G401.6 (cell line): ENCODE measurements around the gene PRKG2.
A peak's percentile ranks its signal among the peaks of the same experiment; 100 is the strongest.

Source experiments
- FAIRE-seq: peaks from 2 replicates; lab custom pipeline; 2012; peaks lifted over from hg19 to GRCh38; lab: Jason Lieb, UNC

Gene PRKG2

GRCh38 chr4:81095389-81095788 lies 119.6 kb downstream of the PRKG2 start:
- no peak for FAIRE-seq

GRCh38 chr4:81093720-81094401 lies 121.2 kb downstream of the PRKG2 start:
- FAIRE-seq, result no peak

GRCh38 chr4:81085979-81086378 lies 129.0 kb downstream of the PRKG2 start:
- no peak for FAIRE-seq

- no peak for FAIRE-seq
Measured at GRCh38 chr4:81085291-81085690, 129.7 kb downstream of the PRKG2 start.

- no peak for FAIRE-seq
Measured at GRCh38 chr4:81084634-81085033, 130.4 kb downstream of the PRKG2 start.

- FAIRE-seq, result no peak
Measured at GRCh38 chr4:81084029-81084428, 131.0 kb downstream of the PRKG2 start.

GRCh38 chr4:81081156-81081555 lies 133.9 kb downstream of the PRKG2 start:
- no peak for FAIRE-seq

- no peak for FAIRE-seq
Measured at GRCh38 chr4:81071013-81071412, 144.0 kb downstream of the PRKG2 start.

GRCh38 chr4:81069706-81070331 lies 145.2 kb downstream of the PRKG2 start:
- peak; percentile 91 for FAIRE-seq

GRCh38 chr4:81065446-81065845 lies 149.6 kb downstream of the PRKG2 start:
- no peak for FAIRE-seq

GRCh38 chr4:81062001-81062400 lies 153.0 kb downstream of the PRKG2 start:
- no peak for FAIRE-seq

- no peak for FAIRE-seq
Measured at GRCh38 chr4:81061344-81061730, 153.7 kb downstream of the PRKG2 start.

GRCh38 chr4:81060587-81061343 lies 154.3 kb downstream of the PRKG2 start:
- no peak for FAIRE-seq

- FAIRE-seq, result no peak
Measured at GRCh38 chr4:81058621-81059020, 156.4 kb downstream of the PRKG2 start.

- peak; percentile 95 for FAIRE-seq
Measured at GRCh38 chr4:81052119-81053068, 162.6 kb downstream of the PRKG2 start.

- FAIRE-seq, result no peak
Measured at GRCh38 chr4:81049907-81050306, 165.1 kb downstream of the PRKG2 start.

GRCh38 chr4:81049330-81049729 lies 165.7 kb downstream of the PRKG2 start:
- no peak for FAIRE-seq

GRCh38 chr4:81042578-81043365 lies 172.2 kb downstream of the PRKG2 start:
- FAIRE-seq, result no peak

- peak; percentile 96 for FAIRE-seq
Measured at GRCh38 chr4:81040012-81040659, 174.9 kb downstream of the PRKG2 start.

- peak; percentile 31 for FAIRE-seq
Measured at GRCh38 chr4:81039351-81039972, 175.6 kb downstream of the PRKG2 start.
